Measurements from ENCODE around the gene TMEM186. TPM values are rescaled to one million over a fixed set of nuclear protein-coding genes. Genes with fewer than 3 reads are reported as not detected.
"Not testable (repeated sequence)": the region's sequence is repeated elsewhere in the genome, so short reads cannot be mapped to it uniquely, and the experiment has no call there.

The TMEM186 gene
- total and polyA plus RNA-seq, 2 experiments from 2014 or later = 8.3 to 14.8 TPM

- H3K4me2 ChIP-seq; H3K4me1 Mint-ChIP-seq; H3K36me3 ChIP-seq (ENCODE audit: insufficient read depth); H3K27me3 Mint-ChIP-seq (ENCODE audit: insufficient read depth, low read depth, poor library complexity); H3K9me2 ChIP-seq (ENCODE audit: insufficient read depth); H3K27ac Mint-ChIP-seq; H3K79me2 ChIP-seq (replicated peaks; ENCODE audit: insufficient read depth); ATAC-seq; H4K20me1 ChIP-seq (replicated peaks; ENCODE audit: insufficient read depth); H3K36me3 Mint-ChIP-seq (ENCODE audit: low read depth); H3K27me3 ChIP-seq (ENCODE audit: insufficient read depth); H3F3A ChIP-seq (replicated peaks; ENCODE audit: low read depth); H2AFZ ChIP-seq; DNase-seq (ENCODE audit: low spot score); H3K4me3 ChIP-seq; H3K9me3 Mint-ChIP-seq; H3K27ac ChIP-seq (ENCODE audit: low read depth); H3K4me1 ChIP-seq (ENCODE audit: insufficient read depth); H3K4me3 Mint-ChIP-seq: not testable (repeated sequence)
Observed at GRCh38 chr16:8786316-8786715, 11.1 kb downstream of the TMEM186 start.

DNA sequence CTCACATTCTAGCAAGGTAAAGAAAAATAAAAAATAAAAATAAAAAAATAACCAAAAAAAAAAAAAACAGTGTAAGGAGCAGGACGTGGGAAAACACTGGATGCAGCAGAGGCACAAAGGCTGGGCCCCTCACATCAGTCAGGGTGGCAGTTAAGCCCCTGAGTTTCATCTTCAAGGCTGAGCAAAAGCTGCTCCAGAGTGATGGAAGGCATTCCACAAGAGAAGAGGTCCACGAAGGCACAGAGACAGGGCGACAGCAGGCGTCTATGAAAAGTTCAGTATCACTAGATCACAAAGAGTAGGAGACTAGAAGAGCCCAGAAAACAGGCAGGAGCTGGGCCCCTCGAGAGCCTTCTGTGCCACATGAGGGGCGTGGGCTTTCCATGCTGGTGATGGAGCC is 12.0 kb downstream of the TMEM186 start:
- Histone ChIP-seq H3K79me2 (replicated peaks; ENCODE audit: insufficient read depth) (no peaks in the 10 kb centered on the region), H3K4me1 (ENCODE audit: insufficient read depth) (peaks cover 3% of the 10 kb centered on the region; the same call in 1 of the 2 replicates), H3K4me3 (no peak overlapping the region), H3K4me2 (no peak overlapping the region), H3K27ac (ENCODE audit: low read depth) (no peak overlapping the region), H2AFZ (no peak overlapping the region), H3K36me3 (ENCODE audit: insufficient read depth) (no peaks in the 10 kb centered on the region), H3F3A (replicated peaks; ENCODE audit: low read depth) (no peaks in the 10 kb centered on the region), H4K20me1 (replicated peaks; ENCODE audit: insufficient read depth) (no peaks in the 10 kb centered on the region), H3K9me2 (ENCODE audit: insufficient read depth) (no peaks in the 10 kb centered on the region), H3K27me3 (ENCODE audit: insufficient read depth) (no peaks in the 10 kb centered on the region)
- Mint-ChIP-seq H3K4me3 (no peak overlapping the region), H3K27ac (no peak overlapping the region), H3K4me1 (no peaks in the 10 kb centered on the region; the same call in 2 of the 3 replicates), H3K27me3 (ENCODE audit: insufficient read depth, low read depth, poor library complexity) (peaks cover 1% of the 10 kb centered on the region), H3K36me3 (ENCODE audit: low read depth) (no peaks in the 10 kb centered on the region), H3K9me3 (no peaks in the 10 kb centered on the region)
- ATAC-seq (no peak), DNase-seq (ENCODE audit: low spot score) (no peak)
- TF ChIP-seq CTCF (conservative IDR thresholded peaks at IDR 0.05; ENCODE audit: low read depth in 2 of 2) (no peak), ZNF331 (CRISPR knock-in tag; IDR thresholded peaks at IDR 0.05; ENCODE audit: low read depth) (no peak), ZNF462 (CRISPR knock-in tag; IDR thresholded peaks at IDR 0.05) (no peak), STAT1 (IDR thresholded peaks at IDR 0.05; ENCODE audit: unreplicated experiment) (no peak), EZH2phosphoT487 (IDR thresholded peaks at IDR 0.05; ENCODE audit: unreplicated experiment) (no peak), ZNF114 (CRISPR knock-in tag; IDR thresholded peaks at IDR 0.05) (no peak), ETS1 (IDR thresholded peaks at IDR 0.05) (no peak), NANOG (IDR thresholded peaks at IDR 0.05; ENCODE audit: borderline replicate concordance) (no peak), CREB1 (CRISPR knock-in tag; IDR thresholded peaks at IDR 0.05; ENCODE audit: low read depth) (no peak)

Data from GM23338 (cell line).